Activated CD8-positive, alpha-beta memory T cell treated with anti-CD3 and anti-CD28 coated beads, Interleukin-2, amount 50 U/mL, for 24 hours (primary cell): ENCODE data around the gene LRRC4C.

Experiments used
- DNase-seq: peaks from one replicate; pipeline ENCODE4 v3.0.0-alpha.2; 2020; ENCODE audit errors: extremely low read depth

The LRRC4C gene

DNA sequence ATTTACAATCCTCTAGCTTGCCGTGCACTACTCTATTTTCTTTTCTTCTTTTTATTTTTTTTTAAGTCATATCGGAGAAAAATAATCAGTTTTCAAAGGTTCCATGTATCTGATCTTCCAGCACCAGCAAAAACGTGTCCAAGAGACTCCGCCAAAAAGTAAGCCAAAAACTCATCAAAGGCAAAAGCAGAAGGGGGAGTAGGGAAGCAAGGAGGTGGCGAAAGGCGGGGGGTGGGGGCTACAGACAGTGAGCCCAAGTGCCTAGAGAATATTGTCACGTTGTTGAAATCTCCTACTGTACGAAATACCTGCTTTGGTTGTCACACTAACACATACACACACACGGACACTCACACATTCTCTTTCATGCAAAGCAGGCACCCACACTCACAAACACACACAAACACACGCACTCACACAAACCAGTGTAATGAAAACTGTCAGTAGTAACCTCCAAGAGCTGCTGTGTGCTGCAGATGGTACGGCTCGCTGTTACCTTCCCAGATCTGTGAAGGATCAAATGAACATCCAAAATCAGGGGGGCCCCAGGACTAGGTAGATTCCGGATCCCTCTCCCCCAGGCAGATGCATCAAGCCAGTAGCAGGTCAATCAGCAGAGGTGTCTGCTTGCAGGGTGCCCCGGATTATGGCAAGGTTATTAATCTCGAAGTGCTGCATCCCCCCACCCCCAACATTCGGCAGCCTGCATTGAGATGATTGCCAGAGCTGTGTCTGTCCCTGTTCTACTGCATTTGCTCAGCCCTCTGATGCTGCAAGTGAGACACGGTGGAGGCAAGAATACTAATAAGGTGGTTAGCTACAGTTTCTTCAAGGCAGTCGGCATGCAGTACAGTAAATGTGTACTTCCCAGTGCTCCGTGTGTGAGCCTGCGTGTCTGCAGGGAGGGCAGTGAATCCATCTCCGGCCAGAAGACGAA, at the start of gene LRRC4C:
TSS of gene LRRC4C (minus strand) at position 188 of the 937 bp plus-strand sequence.
- no peak for DNase-seq

DNA sequence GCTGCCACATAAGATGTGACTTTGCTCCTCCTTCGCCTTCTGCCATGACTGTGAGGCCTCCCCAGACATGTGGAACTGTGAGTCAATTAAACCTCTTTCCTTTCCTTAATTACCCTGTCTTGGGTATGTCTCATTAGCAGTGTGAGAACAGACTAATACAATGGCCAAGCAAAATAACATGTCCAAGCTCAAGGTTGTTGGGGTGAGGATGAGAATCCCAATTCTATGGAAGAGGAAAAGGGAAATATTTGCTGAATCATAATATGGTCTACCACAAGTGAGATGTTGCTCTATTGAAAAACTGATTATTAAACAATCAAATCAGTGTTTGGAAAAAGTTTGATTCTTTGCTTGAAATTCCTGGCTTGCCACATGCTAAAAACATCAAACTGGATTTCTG, 48.7 kb upstream of the LRRC4C start:
- DNase-seq = no peak

DNA sequence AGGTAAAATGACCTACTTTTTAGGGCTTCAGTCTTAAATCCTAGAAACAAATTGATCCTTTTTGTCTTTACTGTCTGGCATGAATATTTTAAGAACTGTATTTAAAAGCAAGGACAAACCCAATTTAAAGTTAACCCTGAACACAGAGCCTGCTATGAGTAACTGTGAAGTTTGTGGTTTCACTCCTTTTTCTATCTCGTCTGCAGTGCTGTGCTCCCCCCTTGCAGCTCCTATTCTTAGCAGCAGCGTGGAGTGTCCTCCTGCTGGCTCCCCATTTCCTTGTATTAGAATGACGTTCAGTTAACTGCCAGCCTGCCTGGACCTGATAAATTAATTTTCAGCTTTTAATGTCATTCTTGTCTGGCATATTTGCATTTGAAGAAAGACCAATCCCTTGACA, 40.0 kb upstream of the LRRC4C start:
- DNase-seq = no peak

DNA sequence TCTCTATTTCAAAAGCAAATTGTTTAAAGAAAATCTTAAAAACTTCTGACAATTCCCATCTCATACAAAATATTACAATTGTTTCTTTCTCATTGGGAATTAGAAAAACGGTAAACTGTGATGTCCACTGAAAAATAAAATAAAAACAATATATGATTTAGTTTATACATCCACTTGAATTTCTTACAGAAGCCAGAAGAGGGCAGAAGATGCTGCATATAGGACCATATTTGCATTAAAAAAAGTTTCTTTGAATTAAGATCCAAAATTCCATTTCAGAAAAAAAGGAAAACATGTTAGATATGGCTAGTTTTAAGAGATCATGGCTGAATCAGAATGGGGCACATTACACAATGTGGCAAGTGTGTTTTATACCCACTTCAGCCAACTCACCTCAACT, 39.3 kb upstream of the LRRC4C start:
- DNase-seq = no peak

DNA sequence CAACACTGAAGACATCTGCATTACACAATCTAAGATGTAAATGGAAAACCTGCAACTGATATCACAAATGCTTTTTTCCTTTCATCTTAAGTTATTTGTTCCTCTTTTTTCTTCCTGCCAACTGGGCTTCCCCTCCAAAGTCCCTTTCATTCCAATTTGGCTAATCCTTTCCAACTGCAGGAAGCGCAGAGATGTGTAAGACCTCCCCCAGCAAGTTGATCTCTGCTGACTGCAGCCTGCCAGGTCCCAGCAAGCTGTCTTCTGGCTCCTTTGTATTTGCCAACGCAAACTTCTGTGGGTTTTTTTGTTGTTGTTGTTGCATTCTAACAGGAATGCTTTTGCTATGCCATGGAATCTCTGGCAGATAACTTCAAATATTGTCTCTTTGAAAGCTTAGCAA, 38.5 kb upstream of the LRRC4C start:
- no peak for DNase-seq

DNA sequence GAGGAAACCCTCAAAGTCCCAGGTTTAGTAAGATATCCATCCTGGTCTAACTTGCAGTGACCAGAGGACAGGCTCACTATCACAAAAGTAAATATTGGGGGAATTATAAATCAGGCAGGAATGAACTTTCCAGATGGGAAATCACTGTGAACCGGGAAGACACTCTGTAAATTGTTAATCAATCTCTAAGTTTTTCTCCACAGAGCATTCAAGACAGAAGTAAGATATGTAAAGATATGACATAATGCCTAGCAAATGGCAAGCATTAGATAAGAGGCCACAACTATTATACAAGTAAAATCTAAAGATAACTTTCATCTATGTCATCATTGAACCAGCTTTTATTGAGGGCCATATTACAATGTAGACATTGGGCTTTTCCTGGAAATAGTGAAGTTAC, 35.3 kb upstream of the LRRC4C start:
- DNase-seq = no peak

DNA sequence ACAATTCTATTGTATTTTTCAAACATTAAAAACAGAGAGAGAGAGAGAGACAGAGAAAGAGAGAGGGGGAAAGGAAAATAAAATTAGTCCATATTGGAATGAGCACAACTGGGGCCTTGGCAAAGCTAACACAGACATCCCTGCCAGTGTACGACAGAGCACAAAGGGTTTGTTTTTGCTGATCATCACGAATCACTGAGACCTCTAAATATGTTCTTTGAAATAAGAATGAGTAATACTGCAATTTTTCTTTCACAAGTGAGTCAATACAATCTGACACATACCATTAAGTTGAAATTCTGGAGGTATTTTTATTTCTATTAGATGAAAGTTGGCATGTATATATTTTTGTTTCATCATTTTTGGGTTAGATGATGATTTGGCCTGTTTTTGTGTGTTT, 27.0 kb upstream of the LRRC4C start:
- no peak for DNase-seq

DNA sequence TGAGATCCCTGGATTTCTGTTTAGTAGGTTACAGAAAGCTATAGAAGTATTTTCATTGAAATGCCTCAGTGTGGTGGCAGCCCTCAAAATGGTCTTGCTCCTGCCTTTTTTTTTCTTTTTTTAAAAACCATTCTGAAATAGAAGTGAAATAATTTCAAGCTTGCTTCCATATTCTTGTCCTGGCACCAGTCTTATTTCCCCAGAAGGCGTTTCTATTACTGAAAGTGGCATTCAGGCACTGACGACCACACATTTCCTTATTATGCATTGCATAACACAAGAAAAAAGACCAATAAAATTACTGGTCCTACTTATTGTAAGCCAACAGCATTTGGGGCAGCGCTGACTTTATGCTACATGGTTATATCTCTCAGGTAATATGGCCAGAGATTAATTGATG, 24.5 kb upstream of the LRRC4C start:
- no peak for DNase-seq

DNA sequence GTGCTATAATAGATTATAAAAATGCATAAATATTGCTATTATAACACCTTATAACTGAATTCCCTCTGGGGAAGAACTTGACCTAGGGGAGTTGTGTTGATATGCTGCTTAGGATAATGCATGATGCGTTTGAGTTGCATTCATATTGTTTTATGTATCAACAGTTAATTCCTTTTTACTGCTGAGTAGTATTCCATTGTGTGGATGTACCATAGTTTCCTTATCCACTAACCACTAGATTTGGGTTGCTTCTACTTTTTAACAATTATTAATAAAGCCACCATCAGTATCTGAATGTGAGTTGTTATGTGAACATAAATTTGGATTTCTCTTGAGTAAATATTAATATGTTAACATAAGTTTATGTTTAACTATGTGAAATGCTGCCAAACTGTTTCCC, 19.7 kb upstream of the LRRC4C start:
- DNase-seq = no peak

DNA sequence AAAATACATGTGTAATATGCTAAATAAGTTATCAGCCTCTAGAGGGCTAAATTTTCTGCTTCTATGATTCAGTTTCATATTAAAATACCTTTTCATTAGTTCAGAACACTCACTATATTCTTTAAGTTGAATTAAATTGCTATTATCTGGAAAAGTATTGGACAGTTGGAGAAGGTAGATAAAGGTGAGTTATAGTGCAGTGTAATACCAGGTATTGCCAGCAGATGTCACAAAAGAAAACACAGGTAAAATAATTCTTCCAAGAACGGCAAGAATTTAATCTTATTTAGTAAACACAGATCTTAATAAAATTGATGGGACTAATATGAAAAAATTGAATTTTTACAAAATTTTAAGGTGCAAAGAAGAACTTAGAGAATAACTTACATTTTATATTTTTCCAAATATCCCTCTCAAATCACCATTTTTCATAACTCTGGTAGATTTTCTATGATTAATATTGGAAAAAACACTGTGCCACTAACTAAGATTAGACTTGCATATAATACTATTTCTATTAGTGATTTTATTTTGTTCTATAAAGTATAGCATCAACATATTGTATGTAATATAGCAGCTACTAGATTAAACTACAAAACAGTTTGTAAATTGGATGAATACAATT, 1.7 kb upstream of the LRRC4C start:
- DNase-seq = no peak

DNA sequence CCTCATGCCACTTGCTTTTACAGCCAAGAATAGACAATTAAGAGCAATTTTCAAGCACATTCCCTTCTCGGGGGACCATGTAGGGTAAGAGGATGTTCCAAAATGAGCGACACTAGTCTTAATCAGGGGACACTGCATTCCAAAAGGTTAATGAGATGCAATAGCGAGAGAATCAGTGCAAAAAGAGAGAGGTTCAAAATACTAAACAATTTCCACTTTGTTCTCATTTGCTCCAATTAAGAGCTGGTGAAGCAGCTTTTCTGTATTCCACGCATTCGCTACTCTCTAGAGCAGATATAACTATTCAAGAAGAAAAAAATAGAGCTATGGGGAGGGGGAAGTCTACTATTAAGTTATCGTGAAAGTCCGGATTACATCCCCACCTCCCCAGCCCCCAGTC, 811 bp downstream of the LRRC4C start:
- DNase-seq = no peak

DNA sequence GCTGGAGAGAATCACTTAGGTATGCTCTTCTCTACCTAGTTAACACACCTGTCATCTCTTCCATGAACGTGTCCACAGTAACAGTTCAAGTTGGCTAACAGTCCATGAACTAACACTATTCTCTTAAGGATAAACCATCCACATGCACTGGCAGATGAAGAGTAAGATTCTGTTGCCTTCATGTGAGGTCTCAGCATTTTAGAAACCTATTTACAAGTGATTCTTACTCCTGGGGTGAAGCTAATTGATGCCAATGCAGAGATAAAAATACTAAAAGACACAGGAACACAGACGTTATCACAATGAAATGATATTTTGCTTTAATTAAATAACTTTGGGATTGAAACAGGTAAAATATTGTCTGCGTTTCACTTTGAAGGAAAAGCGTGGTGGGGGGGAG, 1.3 kb downstream of the LRRC4C start:
- DNase-seq = no peak

DNA sequence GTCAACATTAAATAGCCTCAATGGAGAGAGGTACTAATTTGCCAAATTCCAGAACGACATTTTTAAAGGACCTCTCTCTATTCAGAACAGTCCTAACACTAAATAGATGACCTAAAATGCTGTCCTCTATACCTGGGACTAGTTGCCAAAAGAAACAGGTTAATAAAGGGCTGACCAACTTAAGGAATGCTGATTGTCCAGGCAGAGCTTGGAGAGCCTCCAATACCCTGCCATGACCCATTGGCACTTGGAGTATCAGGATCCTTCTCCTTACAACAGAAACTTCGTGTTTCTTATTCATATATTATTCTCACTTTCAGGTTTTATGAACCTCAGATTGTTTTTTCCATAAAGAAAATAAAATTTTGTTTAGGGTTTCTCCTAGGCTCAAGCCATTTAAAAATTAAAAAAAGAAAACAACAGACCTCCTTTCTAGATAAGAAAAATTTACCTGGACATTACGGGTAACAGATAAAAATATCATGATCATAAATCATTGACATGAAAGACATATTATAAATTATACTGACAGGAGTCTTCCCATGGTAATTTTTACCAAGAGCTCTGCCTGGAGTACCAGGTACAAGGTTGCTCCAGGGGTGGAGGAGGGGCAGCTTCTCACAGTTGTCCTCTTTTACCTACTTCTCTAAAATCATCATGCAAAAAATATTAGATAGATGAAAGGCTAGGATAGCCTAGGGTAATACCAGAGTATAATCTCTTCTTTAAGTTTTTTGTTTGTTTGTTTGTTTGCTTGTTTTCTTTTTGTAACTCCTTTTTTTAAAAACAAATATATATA, 2.0 kb downstream of the LRRC4C start:
- DNase-seq = no peak

DNA sequence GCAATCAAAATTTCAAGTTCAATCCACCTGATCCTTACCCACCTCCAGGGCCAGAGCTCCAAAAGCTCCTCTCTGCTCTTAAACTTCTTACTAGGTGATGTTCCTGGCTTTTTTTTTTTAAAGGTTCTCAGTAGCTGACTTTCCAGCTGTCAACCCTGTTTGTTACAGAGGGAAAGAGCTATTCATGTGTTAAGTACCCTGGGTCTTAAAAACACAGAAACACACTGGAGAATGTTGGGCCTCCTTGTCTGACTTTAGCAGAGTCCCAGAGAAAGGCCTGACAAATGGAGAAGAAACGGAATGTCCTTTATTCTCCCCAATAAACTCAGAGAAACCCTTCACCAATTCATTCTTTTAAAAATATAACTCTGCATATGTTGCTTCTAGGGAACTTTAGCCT, 3.2 kb downstream of the LRRC4C start:
- no peak for DNase-seq

DNA sequence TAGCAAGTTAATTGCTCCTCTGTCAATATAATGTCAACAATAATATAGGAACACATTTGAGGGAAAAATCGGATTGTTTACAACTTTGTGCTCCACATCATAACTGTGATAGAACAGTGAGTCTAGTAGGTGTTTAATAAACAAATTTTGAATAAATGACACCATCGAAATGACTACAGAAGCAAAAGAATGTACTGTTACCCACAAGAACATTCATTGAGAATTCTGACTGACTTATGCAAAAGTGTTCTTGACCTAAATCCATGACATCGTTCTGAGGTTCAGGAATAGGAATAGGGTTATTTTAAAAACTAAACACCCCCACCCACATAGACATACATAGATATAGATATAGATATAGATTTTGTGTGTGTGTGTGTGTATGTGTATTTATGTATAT, 8.4 kb downstream of the LRRC4C start:
- DNase-seq = no peak

DNA sequence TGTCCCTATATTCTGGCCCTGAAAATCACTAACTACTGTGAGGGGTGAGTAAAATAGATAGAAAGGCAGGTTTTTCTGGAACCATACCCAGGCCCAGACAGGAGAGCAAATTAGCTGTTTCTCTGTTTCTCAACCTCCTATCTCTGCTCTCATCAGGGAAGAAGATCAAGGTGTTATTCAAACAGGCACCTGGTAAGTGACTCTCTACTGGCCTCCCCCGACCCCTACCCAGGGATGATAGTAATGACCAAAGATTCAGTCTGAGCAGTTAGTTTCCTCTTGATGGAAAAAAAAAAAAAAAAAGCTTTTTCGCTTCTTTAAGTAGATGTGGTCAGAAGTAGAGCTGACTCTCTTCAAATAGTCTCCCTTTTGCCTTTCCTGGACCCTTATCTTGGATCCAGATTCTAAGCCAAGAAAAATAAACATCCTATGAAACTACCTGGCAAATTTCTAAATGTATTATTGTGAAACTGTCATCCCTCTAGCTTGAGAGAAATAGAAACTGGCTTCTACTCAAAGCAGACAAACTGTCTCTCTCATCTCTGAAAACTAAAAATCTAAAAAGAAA, 9.9 kb downstream of the LRRC4C start:
- DNase-seq = no peak

DNA sequence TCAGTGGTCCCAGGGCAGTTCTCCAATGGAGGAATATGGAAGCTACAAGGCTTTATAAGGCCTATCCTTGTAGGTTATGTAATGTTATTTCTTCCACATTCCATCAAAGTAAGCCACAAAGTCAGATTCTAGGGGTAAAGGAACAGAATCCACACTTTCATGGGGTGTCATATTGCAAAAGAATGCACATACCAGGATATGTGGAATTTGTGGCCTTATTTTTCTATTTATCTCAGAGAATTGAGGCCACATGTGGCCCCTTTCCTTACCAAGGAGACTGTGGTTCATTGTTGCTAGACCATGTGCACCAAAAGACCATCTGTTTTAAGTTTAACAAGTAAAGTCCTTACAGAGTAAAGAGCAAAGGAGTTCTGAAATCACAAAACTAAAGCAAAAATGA, 12.9 kb downstream of the LRRC4C start:
- DNase-seq = no peak

DNA sequence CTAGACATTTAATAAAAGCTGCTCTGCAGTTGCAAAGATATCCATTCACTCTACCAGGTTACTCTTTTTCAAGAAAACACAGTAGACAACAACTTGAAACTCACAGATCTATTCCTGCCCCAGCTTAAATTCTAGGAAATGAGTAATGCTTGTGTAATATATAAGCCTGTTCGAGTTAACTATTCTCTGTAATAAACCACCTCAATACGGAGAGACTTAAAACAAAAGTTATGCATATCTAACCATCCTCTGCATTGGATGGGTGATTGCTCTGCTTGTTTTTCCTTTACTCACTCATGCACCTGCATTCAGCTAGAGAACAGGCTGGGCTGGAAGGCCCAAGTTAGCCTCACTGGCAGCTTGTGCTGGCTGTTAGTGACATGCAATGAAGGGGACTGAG, 13.3 kb downstream of the LRRC4C start:
- DNase-seq = no peak

DNA sequence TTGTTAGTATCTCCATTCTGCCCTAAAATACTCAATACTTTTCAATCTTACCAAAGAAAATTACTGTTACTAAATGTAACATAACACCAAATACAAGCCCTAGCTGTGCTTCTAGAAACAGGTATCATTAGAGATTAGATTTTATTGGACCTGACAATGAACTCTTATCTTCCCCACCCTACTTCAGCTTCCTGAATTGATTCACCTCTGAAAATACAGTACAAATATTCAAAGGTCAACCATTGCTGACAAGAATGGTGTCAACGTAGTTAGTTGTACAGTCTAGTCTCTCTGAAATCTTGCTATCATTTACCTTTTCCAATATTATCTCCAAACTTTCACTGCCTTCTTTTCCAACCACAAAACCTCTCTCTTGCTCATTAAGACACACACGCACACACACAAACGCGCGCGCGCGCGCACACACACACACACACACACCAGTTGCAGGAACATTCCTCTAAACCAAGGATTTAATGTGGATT, 22.4 kb downstream of the LRRC4C start:
- DNase-seq = no peak

DNA sequence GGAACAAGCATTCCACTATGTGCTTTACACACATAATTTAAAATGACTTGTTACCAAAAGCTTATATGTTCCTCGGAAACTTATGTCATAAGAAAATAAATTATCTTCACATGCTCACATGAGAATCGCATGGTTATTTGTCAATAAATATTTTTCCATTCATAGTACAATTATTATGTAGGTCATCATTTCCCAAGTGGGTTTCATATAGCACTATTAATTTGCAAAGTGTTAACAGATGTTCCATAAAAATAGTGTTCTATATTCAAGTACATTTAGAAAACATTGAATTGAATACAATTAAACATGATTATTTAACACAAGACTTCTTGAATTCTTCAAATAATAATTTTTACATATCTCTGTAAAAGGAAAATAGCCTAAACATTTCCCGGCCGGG, 23.9 kb downstream of the LRRC4C start:
- DNase-seq = no peak

DNA sequence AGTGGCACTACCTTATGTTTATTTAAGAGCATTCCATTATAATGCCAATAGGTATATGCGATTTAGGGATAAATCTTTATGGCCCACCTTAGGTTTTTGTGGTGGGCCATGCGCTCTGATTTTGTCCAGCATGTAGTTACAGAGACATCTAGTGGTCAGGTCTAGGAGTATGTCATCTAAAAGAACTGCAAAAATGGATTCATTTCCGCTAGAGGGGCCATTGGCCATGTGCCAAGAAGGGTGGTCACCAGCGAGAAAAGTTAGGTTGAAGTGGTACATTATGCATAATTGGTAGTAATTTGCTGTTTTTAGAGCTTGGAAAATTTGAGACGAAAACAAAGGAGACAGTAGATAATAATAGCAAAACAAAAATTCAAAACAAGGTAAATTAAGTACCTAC, 27.7 kb downstream of the LRRC4C start:
- no peak for DNase-seq

DNA sequence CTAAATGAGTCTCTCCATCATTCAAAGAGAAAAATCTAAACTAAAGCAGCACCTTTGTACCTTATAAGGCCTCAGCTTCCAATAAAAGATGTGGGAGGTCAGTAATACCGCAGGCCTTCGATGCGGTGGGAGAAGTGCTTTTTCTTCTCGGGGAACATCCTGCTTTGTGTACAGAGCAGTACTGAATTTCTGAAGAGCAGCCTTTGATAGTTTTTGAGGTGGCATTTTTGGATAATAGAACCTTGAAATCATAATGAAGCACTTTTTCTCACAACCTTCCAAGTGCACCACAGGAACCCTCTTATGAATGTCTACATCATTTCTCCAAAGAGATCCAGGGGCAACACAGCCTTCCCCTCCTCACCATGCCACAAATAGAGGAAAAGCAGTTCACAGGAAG, 39.6 kb downstream of the LRRC4C start:
- no peak for DNase-seq
